ENCODE data around the gene TRPM3.

DNA sequence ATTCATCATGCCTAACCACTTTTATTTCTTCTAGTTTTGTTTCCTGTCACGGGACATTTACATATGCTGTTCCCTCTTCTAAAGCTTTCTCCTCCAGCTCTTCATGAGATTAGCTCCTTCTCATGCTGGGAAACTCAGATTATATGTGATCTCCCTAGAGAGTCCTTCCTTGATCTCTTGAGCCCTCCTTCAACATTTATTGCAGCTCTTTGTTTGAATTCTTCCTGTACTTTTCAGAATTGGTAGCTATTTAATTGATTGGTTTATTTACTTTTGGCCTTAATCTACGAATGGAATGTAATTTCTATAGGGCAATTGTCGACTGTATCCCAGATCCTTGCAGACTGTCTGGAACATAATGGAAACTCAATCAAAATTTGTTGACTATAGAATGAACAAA is 9.7 kb upstream of the TRPM3 start:
- TF ChIP-seq, protein P1, sequence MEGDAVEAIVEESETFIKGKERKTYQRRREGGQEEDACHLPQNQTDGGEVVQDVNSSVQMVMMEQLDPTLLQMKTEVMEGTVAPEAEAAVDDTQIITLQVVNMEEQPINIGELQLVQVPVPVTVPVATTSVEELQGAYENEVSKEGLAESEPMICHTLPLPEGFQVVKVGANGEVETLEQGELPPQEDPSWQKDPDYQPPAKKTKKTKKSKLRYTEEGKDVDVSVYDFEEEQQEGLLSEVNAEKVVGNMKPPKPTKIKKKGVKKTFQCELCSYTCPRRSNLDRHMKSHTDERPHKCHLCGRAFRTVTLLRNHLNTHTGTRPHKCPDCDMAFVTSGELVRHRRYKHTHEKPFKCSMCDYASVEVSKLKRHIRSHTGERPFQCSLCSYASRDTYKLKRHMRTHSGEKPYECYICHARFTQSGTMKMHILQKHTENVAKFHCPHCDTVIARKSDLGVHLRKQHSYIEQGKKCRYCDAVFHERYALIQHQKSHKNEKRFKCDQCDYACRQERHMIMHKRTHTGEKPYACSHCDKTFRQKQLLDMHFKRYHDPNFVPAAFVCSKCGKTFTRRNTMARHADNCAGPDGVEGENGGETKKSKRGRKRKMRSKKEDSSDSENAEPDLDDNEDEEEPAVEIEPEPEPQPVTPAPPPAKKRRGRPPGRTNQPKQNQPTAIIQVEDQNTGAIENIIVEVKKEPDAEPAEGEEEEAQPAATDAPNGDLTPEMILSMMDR (IDR thresholded peaks at IDR 0.05; ENCODE audit: low read depth, low read length): no peak
- TF ChIP-seq MAX (IDR thresholded peaks at IDR 0.05; ENCODE audit: low read depth, low read length): no peak
- no peak for TF ChIP-seq POLR2A (IDR thresholded peaks at IDR 0.05; ENCODE audit: extremely low read depth, insufficient read length)
- no peak for TF ChIP-seq MYC (IDR thresholded peaks at IDR 0.05; ENCODE audit: low read depth, low read length)
